Measurements from ENCODE around the gene FRY.
A peak's percentile ranks its signal among the peaks of the same experiment; 100 is the strongest.

Gene FRY

GRCh38 chr13:32299893-32300292 is 268.3 kb downstream of the FRY start:
- no peak for DNase-seq (ENCODE audit: low read depth in 4 of 4, low spot score in 1 of 4)

DNA sequence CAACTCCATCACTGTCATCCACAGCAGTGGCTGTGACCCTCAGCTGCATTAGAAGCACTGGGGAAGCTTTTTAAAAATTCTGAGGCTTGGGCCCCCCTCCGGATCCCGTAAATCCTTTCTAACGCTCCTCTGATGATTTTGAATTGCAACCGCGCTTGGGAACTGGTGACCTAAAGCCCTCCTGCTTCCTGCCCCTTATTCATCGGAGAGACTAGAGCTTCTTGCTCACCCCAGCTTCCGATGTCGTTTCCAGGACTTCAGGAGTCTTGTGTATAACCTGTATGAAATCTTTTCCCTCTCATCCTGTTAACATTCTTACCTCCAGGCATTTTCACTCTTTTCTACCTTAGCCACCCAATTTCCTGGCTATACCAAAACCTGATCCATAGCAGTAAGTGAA is 268.8 kb downstream of the FRY start:
- no peak for DNase-seq (ENCODE audit: low read depth in 4 of 4, low spot score in 1 of 4)

DNA sequence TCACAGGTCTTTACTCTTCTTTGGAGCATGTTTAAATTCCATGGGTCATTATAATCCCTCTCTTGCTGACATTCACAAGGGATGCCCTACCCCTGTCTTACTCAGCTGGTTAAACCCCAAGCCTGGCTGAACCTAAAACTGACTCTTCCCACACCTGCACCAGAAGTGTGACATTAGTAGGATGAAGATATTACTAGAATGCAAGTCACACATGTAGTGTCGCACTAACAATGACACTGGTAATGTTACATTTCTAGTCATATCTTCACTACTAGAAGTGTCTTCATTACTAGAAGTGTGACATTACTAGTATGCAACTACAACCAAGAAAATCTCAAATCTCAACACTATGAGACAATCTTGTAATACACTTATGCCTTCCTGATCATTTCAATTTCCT is 269.3 kb downstream of the FRY start:
- no peak for DNase-seq (ENCODE audit: low read depth in 4 of 4, low spot score in 1 of 4)

DNA sequence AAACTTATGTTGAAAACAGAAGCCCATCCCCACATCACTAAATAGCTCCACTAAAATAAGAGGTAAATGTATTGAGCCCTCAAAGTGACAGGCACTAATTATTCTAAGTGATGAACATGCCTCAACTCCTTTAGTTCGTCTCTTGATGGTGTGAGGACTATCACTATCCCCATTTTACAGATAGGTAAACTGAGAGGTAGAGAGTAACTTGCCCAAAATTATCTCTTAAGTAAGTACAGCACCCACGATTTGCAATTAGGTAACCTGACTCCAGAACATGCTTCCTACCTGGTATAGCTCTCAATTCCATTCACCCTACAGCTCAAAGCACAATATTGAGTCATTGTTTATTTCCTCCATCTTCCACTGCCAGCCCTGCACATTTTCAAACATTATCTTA is 270.9 kb downstream of the FRY start:
- no peak for DNase-seq (ENCODE audit: low read depth in 4 of 4, low spot score in 1 of 4)

DNA sequence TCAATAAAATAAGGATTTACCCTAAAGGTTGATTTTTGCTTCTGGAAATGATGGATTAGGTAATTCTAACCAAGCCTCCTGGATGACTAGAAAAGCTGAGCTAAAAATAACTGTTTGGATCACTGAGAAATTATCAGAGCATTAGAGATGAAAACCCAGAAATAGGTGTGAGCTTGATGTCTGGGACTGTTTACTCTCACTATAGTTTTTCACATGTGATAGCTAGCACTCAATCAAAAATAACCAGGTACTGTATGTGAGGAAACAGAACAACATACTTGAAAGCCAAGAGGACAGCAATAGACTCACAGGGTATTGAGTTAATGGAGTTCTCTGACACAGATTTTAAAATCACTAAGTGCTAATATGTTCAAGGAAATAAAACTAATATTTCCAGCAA is 274.1 kb downstream of the FRY start:
- no peak for DNase-seq (ENCODE audit: low read depth in 4 of 4, low spot score in 1 of 4)

GRCh38 chr13:32309312-32310133 is 277.9 kb downstream of the FRY start:
- no peak for DNase-seq (ENCODE audit: low read depth in 4 of 4, low spot score in 1 of 4)

DNA sequence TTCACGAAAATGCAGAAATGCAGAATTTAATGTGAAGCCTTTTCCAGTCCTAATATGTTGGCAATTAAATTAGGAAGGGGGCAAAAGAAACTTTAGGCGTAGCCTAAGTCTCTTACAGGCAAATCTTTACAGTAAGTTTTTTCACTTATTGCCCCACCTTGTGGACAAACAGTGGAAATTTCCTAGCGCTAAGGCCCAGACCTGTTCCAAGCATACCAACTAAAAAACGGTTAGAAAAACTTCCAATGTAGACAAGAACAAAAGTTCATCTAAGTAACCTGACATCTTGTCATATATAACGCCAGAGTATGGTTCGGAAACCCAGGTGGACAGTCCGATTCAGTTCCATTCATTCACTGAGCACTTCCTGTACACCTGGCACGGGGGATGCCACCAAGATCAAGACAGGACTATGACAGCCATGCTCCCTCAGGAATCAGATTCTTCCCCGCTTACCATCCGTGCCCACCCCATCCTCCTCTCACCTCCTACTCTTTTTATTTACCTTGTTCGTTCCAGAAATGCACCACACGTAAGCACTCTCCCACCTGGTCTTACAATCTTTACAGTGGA is 278.6 kb downstream of the FRY start:
- DNase-seq (ENCODE audit: low read depth in 4 of 4, low spot score in 1 of 4): no peak

GRCh38 chr13:32311188-32311897 is 279.8 kb downstream of the FRY start:
- no peak for DNase-seq (ENCODE audit: low read depth in 4 of 4, low spot score in 1 of 4)

- peak; percentile 25 to 37 (median 28) for DNase-seq (ENCODE audit: low read depth in 4 of 4, low spot score in 1 of 4)
These were observed 283.0 kb downstream of the FRY start for GRCh38 chr13:32314271-32315237.

GRCh38 chr13:32315238-32316027 is 283.9 kb downstream of the FRY start, which contains the start of the genes BRCA2 and ZAR1L:
Gene BRCA2, plus strand, starts transcription at chr13:32315508. Its CDS starts 953 bp downstream, at chr13:32316461.
Gene ZAR1L, minus strand, starts transcription at chr13:32315363. Its CDS starts 3,438 bp downstream, at chr13:32311925.
- DNase-seq (ENCODE audit: low read depth in 4 of 4, low spot score in 1 of 4): peak; percentile 65 to 82 (median 75)

DNA sequence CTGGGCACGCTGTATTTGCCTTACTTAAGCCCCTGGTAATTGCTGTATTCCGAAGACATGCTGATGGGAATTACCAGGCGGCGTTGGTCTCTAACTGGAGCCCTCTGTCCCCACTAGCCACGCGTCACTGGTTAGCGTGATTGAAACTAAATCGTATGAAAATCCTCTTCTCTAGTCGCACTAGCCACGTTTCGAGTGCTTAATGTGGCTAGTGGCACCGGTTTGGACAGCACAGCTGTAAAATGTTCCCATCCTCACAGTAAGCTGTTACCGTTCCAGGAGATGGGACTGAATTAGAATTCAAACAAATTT is 284.4 kb downstream of the FRY start:
- DNase-seq (ENCODE audit: low read depth in 4 of 4, low spot score in 1 of 4): no peak

GRCh38 chr13:32316501-32316900 is 284.9 kb downstream of the FRY start:
- DNase-seq (ENCODE audit: low read depth in 4 of 4, low spot score in 1 of 4): no peak

DNA sequence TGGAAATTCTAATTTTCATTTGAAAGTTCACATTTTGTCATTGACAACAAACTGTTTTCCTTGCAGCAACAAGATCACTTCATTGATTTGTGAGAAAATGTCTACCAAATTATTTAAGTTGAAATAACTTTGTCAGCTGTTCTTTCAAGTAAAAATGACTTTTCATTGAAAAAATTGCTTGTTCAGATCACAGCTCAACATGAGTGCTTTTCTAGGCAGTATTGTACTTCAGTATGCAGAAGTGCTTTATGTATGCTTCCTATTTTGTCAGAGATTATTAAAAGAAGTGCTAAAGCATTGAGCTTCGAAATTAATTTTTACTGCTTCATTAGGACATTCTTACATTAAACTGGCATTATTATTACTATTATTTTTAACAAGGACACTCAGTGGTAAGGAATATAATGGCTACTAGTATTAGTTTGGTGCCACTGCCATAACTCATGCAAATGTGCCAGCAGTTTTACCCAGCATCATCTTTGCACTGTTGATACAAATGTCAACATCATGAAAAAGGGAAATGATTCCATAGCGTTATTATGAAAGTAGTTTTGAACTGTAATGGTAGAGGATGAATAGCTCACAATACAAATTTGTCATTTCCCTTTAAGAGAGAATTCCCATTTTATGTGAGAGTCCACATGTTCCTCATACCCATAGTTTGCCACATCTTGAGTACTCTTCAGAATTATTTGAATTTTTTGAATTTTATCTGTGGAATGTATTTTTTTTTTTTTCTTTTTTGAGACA is 286.3 kb downstream of the FRY start:
- DNase-seq (ENCODE audit: low read depth in 4 of 4, low spot score in 1 of 4): no peak

GRCh38 chr13:32320528-32320927 is 289.0 kb downstream of the FRY start:
- DNase-seq (ENCODE audit: low read depth in 4 of 4, low spot score in 1 of 4): no peak

GRCh38 chr13:32323912-32324311 is 292.3 kb downstream of the FRY start:
- no peak for DNase-seq (ENCODE audit: low read depth in 4 of 4, low spot score in 1 of 4)

- no peak for DNase-seq (ENCODE audit: low read depth in 4 of 4, low spot score in 1 of 4)
These were observed 298.9 kb downstream of the FRY start for GRCh38 chr13:32330441-32330840.

DNA sequence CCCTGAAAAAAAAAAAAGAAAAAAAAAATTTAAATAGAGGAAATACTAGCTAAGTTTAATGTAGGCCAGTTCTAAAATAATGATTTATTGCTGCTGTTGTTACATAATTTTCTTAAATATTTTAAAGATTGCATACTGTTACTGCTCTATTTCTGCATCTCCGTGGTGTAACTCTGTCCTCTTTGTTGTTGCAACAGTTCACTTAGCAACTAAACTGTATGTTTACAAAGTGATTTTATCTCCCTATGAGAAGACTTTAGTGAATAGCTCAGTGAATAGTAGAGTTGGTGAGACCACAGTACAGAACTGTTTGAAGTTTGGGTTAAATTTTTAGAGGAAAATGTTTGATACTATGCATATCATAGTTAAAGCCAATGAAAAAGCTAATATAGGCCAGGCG is 303.1 kb downstream of the FRY start:
- DNase-seq (ENCODE audit: low read depth in 4 of 4, low spot score in 1 of 4): no peak

GRCh38 chr13:32340914-32341313 is 309.3 kb downstream of the FRY start:
- no peak for DNase-seq (ENCODE audit: low read depth in 4 of 4, low spot score in 1 of 4)

GRCh38 chr13:32347651-32348050 is 316.1 kb downstream of the FRY start:
- DNase-seq (ENCODE audit: low read depth in 4 of 4, low spot score in 1 of 4): no peak
